ENCODE measurements around the gene CHST8.

DNA sequence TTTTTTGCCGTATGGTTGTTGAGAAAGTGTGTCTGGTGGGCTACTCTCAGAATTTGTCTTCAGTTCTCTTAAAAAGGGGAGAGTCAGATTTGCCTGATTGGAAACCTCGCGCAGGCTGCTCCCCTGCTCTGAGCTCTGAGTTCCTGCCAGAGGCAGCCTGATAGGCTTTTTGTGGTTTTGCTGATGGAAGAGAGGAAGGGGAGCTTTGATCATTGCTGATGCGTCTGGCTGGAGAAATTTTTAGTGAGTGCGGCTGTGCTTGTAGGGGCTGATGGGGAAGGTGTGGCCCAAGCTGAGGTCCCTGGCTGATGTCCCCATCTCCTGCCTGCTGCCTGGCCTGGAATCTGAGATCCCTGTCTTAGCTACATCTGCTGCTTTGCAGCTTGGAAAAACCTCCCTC lies 2.8 kb downstream of the CHST8 start:
- TF ChIP-seq PCBP1 (IDR thresholded peaks at IDR 0.05; ENCODE audit: borderline replicate concordance, low read depth, low read length) (no peak), POLR2A (IDR thresholded peaks at IDR 0.05; ENCODE audit: insufficient read depth in 1 of 2, low read depth in 2 of 2, low read length in 2 of 2) (no peak), RARG (CRISPR knock-in tag; IDR thresholded peaks at IDR 0.05; ENCODE audit: low read depth) (no peak), ESRRA (CRISPR knock-in tag; IDR thresholded peaks at IDR 0.05; ENCODE audit: low read depth) (no peak)
- TF ChIP-seq, protein P1, sequence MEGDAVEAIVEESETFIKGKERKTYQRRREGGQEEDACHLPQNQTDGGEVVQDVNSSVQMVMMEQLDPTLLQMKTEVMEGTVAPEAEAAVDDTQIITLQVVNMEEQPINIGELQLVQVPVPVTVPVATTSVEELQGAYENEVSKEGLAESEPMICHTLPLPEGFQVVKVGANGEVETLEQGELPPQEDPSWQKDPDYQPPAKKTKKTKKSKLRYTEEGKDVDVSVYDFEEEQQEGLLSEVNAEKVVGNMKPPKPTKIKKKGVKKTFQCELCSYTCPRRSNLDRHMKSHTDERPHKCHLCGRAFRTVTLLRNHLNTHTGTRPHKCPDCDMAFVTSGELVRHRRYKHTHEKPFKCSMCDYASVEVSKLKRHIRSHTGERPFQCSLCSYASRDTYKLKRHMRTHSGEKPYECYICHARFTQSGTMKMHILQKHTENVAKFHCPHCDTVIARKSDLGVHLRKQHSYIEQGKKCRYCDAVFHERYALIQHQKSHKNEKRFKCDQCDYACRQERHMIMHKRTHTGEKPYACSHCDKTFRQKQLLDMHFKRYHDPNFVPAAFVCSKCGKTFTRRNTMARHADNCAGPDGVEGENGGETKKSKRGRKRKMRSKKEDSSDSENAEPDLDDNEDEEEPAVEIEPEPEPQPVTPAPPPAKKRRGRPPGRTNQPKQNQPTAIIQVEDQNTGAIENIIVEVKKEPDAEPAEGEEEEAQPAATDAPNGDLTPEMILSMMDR (CRISPR knock-in tag; IDR thresholded peaks at IDR 0.05), result no peak

All from HepG2 (cell line).